Left lung (tissue), 10 donors: ENCODE measurements around the gene ST6GALNAC6. TPM values are rescaled to one million over a fixed set of nuclear protein-coding genes. Genes with fewer than 3 reads are reported as not detected.

Source experiments
- ATAC-seq: fragments of 200-7000 bp; cut with Tn5 transposase; one replicate; pipeline ENCODE4 v1.9.1; 2020; ENCODE audit warnings: moderate library complexity
- DNase-seq, 4 donors: peaks; one replicate each; pipeline ENCODE4 v3.0.0-alpha.2; 2013 to 2020
- H3K27ac ChIP-seq, 2 donors: fragments of 200-600 bp; sonication (generic) in 1 of 2; one replicate each; pipeline versions ENCODE4 v1.5.0 to v1.8.0; 2020 to 2021
- H3K27me3 ChIP-seq, 2 donors: fragments of 200-600 bp; sonication (generic) in 1 of 2; one replicate each; pipeline versions ENCODE4 v1.5.0 to v1.8.0; 2020 to 2021
- H3K36me3 ChIP-seq, 2 donors: fragments of 200-600 bp; sonication (generic) in 1 of 2; one replicate each; pipeline versions ENCODE4 v1.5.0 to v1.8.0; 2020 to 2021
- H3K4me1 ChIP-seq, 2 donors: fragments of 200-600 bp; one replicate each; pipeline ENCODE4 v1.8.0; 2021
- H3K4me3 ChIP-seq, 2 donors: fragments of 200-600 bp; sonication (generic) in 1 of 2; one replicate each; pipeline versions ENCODE4 v1.5.0 to v1.8.0; 2020 to 2021; ENCODE audit warnings: mild to moderate bottlenecking in 1 of 2
- H3K9me3 ChIP-seq, 2 donors: fragments of 200-600 bp; sonication (generic) in 1 of 2; one replicate each; pipeline versions ENCODE4 v1.5.0 to v1.8.0; 2020 to 2021
- intact Hi-C, 2 donors: fragments of 100-400 bp; cut with DNase I; formaldehyde crosslinking; loops; one replicate each; pipeline versions ENCODE4 v1.11.2 to v1.14.2; 2022
- polyA plus RNA-seq, 6 donors: library from polyadenylated mRNA; unstranded; fragments of 120-200 nt; gene quantifications; one replicate each; pipeline ENCODE4 v1.2.1, GENCODE V29; 2013; ENCODE audit not compliant: insufficient read length in 6 of 6
- total RNA-seq, 2 donors: library from RNA; stranded (reverse); fragmentation: NEBNext Ultra II Directional; extraction: Animal tissue kit (Norgen Biotek cat#: 25700); gene quantifications; one replicate each; pipeline ENCODE4 v1.2.1, GENCODE V29; 2021
- TF ChIP-seq, protein P1 (sequence below), 2 donors: fragments of 200-600 bp; sonication (generic) in 1 of 2; IDR thresholded peaks; one replicate each; pipeline versions ENCODE4 v1.5.0 to v1.8.0; 2021; ENCODE audit warnings: antibody characterized with exemption in 2 of 2
- donor health status: DM: no; HTN: yes; CAD: no.
- donor health status: DM: no; HTN: no; CAD: no.

Gene ST6GALNAC6
- total and polyA plus RNA-seq, 8 donors, result 43.5 to 57.0 (median 48.6) TPM

DNA sequence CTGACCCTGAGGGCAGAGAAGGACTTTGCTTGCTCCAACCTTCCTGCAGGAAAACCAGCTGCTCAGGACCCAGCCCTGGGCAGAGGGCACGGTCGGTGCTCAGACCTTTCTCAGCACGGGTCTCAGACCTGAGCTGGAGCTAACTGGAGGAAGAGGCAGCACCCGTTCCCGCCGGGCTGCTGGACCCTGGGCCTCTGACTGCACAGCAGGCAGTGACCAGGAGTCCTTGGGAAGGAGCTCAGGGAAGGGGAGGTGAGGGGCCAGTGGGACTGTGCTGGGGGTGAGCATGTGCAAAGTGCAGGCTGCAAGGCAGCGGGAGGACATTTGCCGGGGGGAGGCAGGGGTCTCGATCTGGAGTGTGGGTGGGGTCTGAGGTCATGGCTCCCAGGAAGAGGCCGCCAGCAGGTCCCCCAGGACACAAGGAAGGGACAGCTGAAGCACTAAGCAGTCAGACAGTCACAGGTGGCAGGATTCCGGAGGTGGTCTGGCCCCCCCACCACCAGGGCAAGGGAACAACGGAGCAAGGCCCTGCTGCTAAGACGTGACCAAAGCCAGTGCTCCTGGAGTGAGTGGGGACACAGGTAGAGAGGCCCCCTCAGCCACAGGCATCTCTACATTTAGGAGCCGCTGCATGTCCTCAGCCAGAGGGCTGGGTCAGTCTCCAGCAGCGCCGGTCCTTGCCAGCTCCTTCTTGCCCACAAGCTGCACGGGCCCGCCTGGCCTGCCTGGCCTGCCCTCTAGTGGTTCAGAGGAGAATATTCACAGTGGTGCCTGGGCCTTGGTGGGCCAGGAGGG, 43.0 kb upstream of the ST6GALNAC6 start:
- no peaks in the 10 kb centered on the region for H3K9me3 ChIP-seq
- peak; percentile 81 for ATAC-seq
- no peak overlapping the region for H3K27ac ChIP-seq
- H3K4me3 ChIP-seq, result no peak overlapping the region
- no peaks in the 10 kb centered on the region for H3K27me3 ChIP-seq
- peaks cover 0 to 17% of the 10 kb centered on the region in 2 donors for H3K36me3 ChIP-seq
- peaks cover 0 to 28% of the 10 kb centered on the region in 2 donors for H3K4me1 ChIP-seq
- peak in 3 of 4 donors; percentile 73 to 93 (median 75) for DNase-seq
- intact Hi-C loops, result loop anchor here (2.0 to 10.0 kb wide), 3 partner anchors 92 to 172 kb away; no protein-coding TSS in a partner anchor
- TF ChIP-seq, protein P1, sequence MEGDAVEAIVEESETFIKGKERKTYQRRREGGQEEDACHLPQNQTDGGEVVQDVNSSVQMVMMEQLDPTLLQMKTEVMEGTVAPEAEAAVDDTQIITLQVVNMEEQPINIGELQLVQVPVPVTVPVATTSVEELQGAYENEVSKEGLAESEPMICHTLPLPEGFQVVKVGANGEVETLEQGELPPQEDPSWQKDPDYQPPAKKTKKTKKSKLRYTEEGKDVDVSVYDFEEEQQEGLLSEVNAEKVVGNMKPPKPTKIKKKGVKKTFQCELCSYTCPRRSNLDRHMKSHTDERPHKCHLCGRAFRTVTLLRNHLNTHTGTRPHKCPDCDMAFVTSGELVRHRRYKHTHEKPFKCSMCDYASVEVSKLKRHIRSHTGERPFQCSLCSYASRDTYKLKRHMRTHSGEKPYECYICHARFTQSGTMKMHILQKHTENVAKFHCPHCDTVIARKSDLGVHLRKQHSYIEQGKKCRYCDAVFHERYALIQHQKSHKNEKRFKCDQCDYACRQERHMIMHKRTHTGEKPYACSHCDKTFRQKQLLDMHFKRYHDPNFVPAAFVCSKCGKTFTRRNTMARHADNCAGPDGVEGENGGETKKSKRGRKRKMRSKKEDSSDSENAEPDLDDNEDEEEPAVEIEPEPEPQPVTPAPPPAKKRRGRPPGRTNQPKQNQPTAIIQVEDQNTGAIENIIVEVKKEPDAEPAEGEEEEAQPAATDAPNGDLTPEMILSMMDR (IDR thresholded peaks at IDR 0.05), result peak; percentile 81 to 94

DNA sequence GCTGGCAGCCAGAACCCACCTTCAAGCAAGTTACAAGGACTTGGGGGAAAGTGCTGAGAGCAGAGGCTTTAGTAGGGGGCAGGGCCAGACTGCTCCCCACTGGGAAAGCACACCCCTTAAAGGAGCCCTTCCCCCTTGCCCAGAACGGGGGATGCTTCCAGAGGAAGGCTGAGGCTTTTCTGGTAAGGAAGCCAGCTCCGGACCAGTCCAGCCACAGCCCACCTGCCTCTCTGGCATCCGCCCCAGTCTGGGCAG, 42.5 kb upstream of the ST6GALNAC6 start:
- ATAC-seq, result no peak
- no peak overlapping the region for H3K27ac ChIP-seq
- peaks cover 0 to 17% of the 10 kb centered on the region in 2 donors for H3K36me3 ChIP-seq
- intact Hi-C loops, result loop anchor here (2.0 to 10.0 kb wide), 3 partner anchors 93 to 173 kb away; no protein-coding TSS in a partner anchor
- H3K4me3 ChIP-seq, result no peak overlapping the region
- no peaks in the 10 kb centered on the region for H3K27me3 ChIP-seq
- no peaks in the 10 kb centered on the region for H3K9me3 ChIP-seq
- TF ChIP-seq, protein P1 (IDR thresholded peaks at IDR 0.05), result no peak
- H3K4me1 ChIP-seq, result peaks cover 4 to 33% of the 10 kb centered on the region in 2 donors
- DNase-seq, result no peak

DNA sequence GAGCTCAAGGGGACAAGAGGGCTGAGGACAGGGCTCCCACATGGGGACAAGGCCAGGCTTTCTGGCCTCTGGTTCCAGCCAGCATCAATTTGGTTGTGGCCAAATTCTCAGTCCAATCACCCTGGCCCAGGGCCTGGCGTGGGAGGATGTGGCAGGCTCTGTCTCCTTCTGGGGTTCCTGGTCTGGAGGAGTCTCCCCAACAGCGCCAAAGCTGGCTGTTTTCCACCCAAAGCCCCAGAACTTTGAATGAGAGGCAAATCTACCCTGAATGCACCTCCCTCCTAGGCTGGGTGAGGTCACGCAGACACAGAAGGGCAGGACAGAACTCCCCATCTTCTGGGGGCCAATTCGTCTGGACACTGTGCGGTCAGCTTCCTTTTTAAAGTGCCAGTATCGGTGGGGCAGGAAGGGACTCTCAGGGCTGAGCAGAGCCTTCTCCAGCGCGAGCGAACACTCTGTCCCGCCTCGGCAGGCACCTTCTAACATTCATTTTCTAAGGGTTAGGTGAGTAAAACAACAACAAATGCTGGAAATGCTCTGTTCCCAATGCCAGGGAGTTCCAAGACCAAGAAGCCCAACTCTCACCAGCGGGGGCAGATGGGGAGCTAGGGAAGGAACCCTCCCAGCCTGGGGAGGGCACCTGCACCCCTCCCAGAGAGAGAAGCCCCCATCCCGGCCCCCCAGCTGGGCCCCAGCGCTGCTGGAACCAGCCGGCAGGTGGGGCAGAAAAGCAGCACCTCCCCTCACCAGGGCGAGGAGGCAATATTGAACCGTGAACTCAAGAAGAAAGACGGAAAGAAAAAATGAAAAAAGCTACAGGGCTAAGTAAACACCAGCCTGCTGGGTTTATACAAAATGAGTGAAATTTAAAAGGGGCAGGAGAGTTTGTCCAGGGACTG, 41.9 kb upstream of the ST6GALNAC6 start:
- no peak for ATAC-seq
- H3K9me3 ChIP-seq, result no peaks in the 10 kb centered on the region
- peak in 2 of 4 donors; percentile 54 to 61 for DNase-seq
- no peaks in the 10 kb centered on the region for H3K27me3 ChIP-seq
- TF ChIP-seq, protein P1 (IDR thresholded peaks at IDR 0.05), result no peak
- no peak overlapping the region for H3K27ac ChIP-seq
- no peak overlapping the region for H3K4me3 ChIP-seq
- intact Hi-C loops, result loop anchor here in 1 of 2 donors (10.0 kb wide), 2 partner anchors 93 to 173 kb away; no protein-coding TSS in a partner anchor
- peaks cover 0 to 17% of the 10 kb centered on the region in 2 donors for H3K36me3 ChIP-seq
- H3K4me1 ChIP-seq, result peaks cover 9 to 39% of the 10 kb centered on the region in 2 donors

DNA sequence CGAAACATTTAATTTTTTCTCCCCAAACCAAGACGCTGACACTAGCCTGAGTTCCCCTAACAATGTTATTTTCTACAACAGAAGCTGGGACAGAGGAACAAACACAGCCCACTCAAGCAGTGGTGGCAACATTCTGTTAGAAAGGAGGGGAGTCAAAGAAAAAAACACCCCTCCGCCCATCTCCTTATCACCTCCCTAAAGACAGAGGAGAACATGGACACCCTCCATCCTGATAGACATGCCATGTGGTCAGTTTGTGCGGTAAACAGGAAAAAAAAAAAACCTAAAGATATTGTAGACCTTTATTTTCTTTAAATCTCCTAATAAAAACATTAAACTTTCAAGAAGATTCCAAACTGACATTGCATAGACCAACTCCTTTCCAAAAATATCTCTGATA, 41.2 kb upstream of the ST6GALNAC6 start:
- DNase-seq (no peak), ATAC-seq (no peak)
- H3K4me1 ChIP-seq, result peaks cover 9 to 46% of the 10 kb centered on the region in 2 donors
- H3K9me3 ChIP-seq, result no peaks in the 10 kb centered on the region
- no peak overlapping the region for H3K4me3 ChIP-seq
- no peaks in the 10 kb centered on the region for H3K27me3 ChIP-seq
- H3K36me3 ChIP-seq, result peaks cover 0 to 17% of the 10 kb centered on the region in 2 donors
- intact Hi-C loops, result loop anchor here in 1 of 2 donors (10.0 kb wide), 2 partner anchors 94 to 174 kb away; no protein-coding TSS in a partner anchor
- TF ChIP-seq, protein P1 (IDR thresholded peaks at IDR 0.05), result no peak
- H3K27ac ChIP-seq, result no peak overlapping the region
